NOMO-1 treated with DMSO at 0.1 percent for 48 hours (cell line): ENCODE data around the gene GALNT14.

ENCODE experiments used
- DNase-seq: peaks from one replicate; lab custom pipeline; 2025; ENCODE audit not compliant: unreplicated experiment; lab: John Stamatoyannopoulos, UW

The GALNT14 gene

GRCh38 chr2:30903326-30903725 lies 234.9 kb downstream of the GALNT14 start:
- no peak for DNase-seq

DNA sequence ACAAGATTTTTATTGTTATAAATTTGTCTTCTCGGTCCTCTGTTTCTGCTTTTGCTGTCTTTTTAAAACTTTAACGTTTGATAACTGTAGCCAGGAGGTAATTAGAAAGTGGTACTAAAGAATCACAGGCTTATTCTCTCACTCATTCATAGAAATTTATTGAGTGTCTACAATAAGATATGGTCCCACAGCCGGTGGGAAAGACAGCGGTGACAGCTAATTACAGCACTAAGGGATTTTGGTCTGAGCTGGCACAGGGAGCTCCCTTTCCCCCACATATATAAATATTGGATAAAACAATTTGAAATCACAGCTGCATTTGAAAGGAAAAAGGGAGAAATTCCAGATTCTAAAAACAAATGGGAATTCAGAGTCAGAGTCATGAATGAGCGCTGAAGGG lies 237.9 kb downstream of the GALNT14 start:
- DNase-seq = no peak

DNA sequence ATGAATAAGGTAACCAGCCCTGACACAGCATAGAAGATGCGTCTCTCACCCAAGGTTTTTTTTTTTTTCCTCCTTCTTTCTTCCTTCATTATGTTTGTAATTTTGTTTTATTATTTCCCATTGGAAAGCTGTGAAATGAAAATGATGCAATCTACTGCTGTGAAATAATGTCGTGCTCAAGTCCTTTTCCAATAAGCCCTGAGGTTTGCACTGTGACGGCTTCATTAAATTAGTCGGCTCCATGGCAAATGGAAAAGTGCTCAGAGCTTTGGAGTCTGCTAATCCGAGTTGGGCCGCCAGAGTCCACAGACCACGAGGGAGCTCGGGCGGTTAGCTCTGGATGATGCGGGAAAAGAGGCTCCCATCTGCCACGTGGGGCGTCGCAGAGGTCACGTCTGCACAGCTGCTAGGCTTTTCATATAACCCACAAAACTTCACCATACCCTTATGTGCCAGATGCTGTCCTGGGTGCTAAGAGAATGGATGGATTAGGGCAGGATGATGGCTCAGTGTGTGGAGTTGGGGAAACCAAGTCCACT lies 238.7 kb downstream of the GALNT14 start:
- DNase-seq = no peak

GRCh38 chr2:30897539-30897938 lies 240.7 kb downstream of the GALNT14 start:
- DNase-seq = no peak

- no peak for DNase-seq
Observed at GRCh38 chr2:30894498-30895119, 243.6 kb downstream of the GALNT14 start.

GRCh38 chr2:30888852-30889409 lies 249.3 kb downstream of the GALNT14 start:
- DNase-seq = no peak

DNA sequence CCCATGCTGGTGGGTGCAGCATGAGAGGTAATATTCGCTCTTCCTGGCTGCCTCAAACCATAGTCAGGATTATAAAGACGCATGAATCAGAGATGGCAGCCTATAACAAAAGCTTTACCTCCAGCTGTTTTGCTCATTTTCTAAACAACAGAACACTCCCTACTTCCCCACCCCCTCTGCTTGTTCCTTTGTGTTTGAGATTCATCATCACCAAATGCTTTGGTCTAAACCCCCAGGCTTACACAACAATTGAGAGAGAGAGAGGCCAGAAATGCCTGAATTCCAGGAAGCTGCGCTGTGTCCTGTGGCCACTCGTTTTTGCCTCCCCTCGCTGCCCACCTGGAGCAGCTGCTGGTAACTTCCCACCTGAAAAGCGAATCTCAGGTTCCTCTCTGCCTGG lies 252.2 kb downstream of the GALNT14 start:
- no peak for DNase-seq

DNA sequence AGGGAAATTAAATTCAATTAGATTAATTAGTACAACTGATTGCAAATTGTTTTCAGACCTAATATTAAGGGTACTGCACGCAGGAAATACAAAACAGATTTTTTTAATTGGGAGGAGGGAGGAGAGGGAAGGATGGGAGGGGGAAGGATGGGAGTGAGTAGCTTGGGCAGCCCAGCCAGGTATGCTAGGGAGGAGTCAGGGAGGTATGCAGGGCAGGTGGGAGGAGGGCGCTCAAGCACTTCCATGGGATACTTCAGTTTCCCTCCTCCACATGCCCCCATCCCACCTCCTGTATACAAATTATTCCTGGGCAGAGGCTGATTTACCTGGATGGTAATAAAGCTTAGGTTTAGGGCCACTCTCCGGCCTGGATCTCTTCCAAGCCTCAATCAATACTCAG lies 254.4 kb downstream of the GALNT14 start:
- DNase-seq = no peak

DNA sequence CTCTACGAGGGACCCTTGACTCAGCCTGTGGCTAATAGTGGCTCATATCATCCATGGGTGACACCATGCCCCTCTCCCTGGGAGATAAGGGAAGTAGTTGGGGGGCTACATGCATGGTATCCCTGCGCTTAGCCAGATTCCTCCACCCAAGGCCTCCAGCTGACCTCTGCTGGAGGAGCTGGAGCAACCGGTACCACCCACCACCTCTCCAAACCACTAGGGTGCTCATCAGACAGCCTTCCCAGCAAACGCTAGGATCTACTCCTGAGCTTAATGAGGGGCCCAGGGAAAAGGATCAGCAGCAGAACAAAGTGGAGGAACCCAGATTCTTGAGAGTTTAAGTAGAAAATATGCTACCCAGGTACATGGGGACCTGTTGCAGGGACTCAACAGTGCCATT lies 255.1 kb downstream of the GALNT14 start:
- no peak for DNase-seq

GRCh38 chr2:30880516-30880915 lies 257.7 kb downstream of the GALNT14 start:
- DNase-seq = no peak

DNA sequence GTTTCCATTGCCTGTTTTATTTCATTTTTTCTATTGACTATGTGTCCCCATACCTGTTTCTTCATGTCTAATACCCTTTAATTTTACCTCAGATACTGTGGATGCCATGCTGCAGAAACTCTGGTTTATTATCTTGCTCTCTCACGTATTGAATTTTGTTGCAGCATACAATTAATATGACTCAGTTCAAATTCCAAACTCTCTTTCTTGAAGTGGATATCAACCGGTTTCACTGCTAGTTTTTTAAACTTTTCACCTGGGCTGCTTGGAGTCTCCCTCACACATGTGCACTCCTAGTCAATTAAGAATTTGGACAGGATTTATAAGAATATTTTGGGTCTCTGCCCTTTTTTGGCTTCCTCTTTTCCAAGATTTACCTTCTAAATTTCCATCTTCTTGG lies 260.4 kb downstream of the GALNT14 start:
- no peak for DNase-seq

- no peak for DNase-seq
Observed at GRCh38 chr2:30872797-30873196, 265.4 kb downstream of the GALNT14 start.

DNA sequence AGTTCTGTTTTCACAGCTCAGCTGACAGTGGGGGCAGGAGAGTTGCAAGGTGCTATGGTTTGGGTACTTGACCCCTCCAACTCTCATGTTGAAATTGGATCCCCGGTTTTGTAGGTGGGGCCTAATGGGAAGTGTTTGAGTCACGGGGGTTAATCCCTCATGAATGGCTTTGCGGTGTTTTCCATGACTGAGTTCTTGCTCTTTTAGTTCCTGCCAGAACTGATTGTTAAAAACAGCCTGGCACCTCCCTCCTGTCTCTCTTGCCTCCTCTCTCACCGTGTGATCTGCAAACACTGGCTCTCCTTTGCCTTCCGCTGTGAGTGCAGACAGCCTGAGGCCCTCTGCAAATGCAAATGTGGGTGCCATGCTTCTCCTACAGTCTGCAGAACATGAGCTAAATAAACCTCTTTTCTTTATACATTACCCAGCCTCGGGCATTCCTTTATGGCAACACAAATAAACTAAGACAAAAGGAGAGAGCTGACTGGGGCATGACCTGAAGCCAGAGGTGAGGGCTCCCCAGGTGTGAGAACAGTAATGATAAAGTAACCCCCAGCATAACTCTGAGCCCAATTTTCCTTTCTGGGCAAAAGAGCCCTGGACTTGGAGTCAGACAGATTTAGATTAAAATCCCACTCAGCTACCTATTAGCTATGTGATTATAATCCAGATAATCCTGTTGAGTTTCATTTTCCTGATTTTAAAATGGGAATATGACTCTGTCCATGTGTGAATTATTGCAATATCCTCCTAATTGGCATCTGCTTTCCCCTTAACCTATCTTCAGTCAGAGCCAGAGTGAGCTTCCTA lies 266.1 kb downstream of the GALNT14 start:
- no peak for DNase-seq

- no peak for DNase-seq
Observed at GRCh38 chr2:30871440-30871839, 266.8 kb downstream of the GALNT14 start.

DNA sequence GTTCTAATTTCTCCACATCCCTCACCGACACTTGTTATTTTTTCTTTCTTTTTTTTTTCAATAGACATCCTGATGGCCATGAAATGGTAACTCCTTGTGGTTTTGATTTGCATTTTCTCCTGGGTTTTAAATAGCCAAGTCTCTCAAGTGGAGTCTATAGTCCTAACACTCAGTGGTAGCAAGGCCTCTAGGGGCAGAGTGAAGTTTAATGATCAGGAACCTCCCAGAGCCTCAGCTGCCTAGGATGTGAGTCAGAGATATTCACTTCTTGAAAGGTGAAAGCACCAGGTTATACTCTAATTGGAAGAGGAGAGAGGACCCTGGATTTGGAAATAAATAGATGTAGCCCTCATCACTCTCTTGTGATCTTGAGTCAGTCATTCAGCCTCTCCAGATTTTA lies 268.3 kb downstream of the GALNT14 start:
- no peak for DNase-seq

- no peak for DNase-seq
Observed at GRCh38 chr2:30867385-30867784, 270.9 kb downstream of the GALNT14 start.

- peak; percentile 92 for DNase-seq
Observed at GRCh38 chr2:30866974-30867373, 271.3 kb downstream of the GALNT14 start.

DNA sequence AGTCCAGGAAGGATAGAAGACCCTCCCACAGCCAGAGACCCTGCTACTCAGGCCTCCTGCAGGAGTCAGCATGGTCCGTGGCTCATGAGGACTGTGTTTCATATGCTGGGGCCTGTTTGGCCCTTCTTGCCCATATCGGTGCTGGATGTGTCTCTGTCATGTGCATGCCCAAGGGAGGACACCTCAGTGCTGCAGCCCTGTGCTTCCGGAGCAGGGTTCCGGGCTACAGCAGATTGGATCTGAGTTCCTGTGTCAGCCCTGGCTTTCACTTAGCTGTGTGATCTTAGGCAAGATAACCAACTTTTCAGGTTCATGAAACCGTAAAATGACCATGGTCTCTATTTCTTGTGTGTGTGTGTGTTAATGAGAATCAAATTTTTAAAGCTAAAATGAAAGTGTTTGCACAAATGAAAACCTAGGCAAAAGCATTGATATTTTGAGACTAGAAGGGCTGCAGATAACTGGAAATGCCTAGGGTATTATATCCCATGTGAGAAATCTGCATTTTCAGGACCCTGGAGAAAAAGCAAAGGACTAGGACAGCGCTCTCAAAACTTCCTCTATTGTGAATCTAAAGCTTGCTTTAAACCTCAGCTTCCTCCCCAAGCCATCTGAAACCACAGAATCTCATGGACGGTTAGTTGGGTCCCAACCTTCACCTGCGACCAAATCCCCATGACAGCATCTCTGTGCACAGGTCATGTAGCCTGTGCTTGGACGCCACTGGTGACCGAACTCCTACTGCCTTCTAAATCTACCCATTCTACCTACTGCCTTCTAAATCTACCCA lies 272.2 kb downstream of the GALNT14 start:
- DNase-seq = peak; percentile 72

DNA sequence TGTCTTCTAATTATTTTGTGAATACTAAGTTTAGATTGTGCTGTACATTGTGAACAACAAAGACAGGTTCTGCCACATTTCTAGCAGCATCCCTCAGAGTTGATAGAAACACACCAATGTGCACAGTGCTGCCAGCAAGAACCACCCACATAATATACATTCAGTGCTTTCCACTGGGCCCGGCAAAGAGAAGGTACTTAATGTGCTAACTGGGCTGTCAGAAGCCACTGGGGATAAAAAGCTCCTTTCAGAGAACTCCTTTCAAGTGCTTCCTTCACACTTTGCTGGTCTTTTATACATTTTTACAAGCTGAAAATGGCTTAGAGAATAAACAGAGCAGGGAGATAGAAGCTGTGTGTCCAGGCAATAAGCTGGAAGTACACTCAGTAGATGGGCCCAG lies 273.0 kb downstream of the GALNT14 start:
- DNase-seq = no peak

- peak; percentile 47 for DNase-seq
Observed at GRCh38 chr2:30862054-30862651, 276.1 kb downstream of the GALNT14 start.

DNA sequence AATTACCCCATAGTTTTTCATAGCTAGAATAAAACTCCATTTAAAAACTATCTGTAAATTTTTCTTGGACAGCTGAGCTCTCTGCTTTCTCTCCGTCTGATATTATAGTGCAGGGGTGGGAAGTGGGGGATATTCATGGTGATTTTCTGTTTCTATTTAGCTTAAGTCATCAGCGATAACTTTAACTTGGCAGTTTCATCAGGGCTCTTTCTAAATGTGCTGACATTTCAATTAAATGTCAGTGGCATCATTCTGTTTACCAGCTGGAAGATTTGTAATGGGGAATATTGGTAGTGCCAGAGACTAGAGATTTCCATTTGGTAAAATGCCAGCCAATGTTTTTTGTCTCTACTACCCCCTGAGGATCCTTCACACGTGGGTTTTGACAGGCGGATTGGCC lies 277.5 kb downstream of the GALNT14 start:
- DNase-seq = no peak
